GM12878 (cell line): ENCODE measurements around the gene OR52A1. TPM values are rescaled to one million over a fixed set of nuclear protein-coding genes. Genes with fewer than 3 reads are reported as not detected.

Experiments used
- ATAC-seq: fragments of 200-7000 bp; cut with Tn5 transposase; 3 replicates; pipeline ENCODE4 v1.9.1; 2020; ENCODE audit warnings: mild to moderate bottlenecking, moderate library complexity
- BruUV-seq: library from RNA; stranded (reverse); fragments of 400-500 nt; replicated peaks from 2 replicates; lab custom pipeline; 2021; lab: Mats Ljungman, UMichigan
- CTCF ChIA-PET: fragments of 300-600 bp; sonication (Branson Sonifier 250); formaldehyde crosslinking; extraction: SDS; loops from one replicate; lab custom pipeline; 2021; ENCODE audit warnings: inconsistent platforms; lab: Yijun Ruan, JAX
- POLR2A ChIA-PET: fragments of 350-600 bp; formaldehyde crosslinking; extraction: SDS; loops from one replicate; lab custom pipeline; 2021; ENCODE audit warnings: inconsistent platforms; lab: Charles Lee
- RAD21 ChIA-PET: fragments of 300-600 bp; sonication (Branson Sonifier 250); formaldehyde crosslinking; loops from one replicate; lab custom pipeline; 2023; ENCODE audit warnings: antibody characterized with exemption; ENCODE audit not compliant: unreplicated experiment; lab: Charles Lee
- SMC1A ChIA-PET: fragments of 300-600 bp; sonication (Branson Sonifier 250); formaldehyde crosslinking; loops from one replicate; lab custom pipeline; 2023; ENCODE audit not compliant: unreplicated experiment, uncharacterized antibody; lab: Charles Lee
- DNase-seq: peaks from one replicate; pipeline ENCODE4 v3.0.0-alpha.2; 2011; ENCODE audit warnings: low read depth, low spot score
- FAIRE-seq: peaks from 3 replicates; lab custom pipeline; 2011; peaks lifted over from hg19 to GRCh38; lab: Jason Lieb, UNC
- H2AFZ ChIP-seq: 2 replicates; pipeline ENCODE4 v1.6.0; 2011; ENCODE audit warnings: low read depth, low read length, control low read depth; ENCODE audit not compliant: control insufficient read depth
- H3K27ac ChIP-seq: 2 replicates; pipeline ENCODE4 v1.5.1; 2011; ENCODE audit warnings: control low read depth; ENCODE audit not compliant: control insufficient read depth, insufficient read depth
- H3K27me3 ChIP-seq, 2 experiments: replicated peaks in 1 of 2; 2 replicates each; pipeline versions ENCODE4 v1.6.0 to v1.6.1; 2011; ENCODE audit warnings: low read length in 1 of 2; ENCODE audit not compliant: control insufficient read depth in 2 of 2, insufficient read depth in 2 of 2
- H3K36me3 ChIP-seq, 2 experiments: 2 replicates each; pipeline ENCODE4 v1.5.1; 2011; ENCODE audit warnings: low read length in 1 of 2; ENCODE audit not compliant: control insufficient read depth in 2 of 2, insufficient read depth in 2 of 2
- H3K4me1 ChIP-seq: 2 replicates; pipeline ENCODE4 v1.6.1; 2011; ENCODE audit warnings: mild to moderate bottlenecking, low read length, moderate library complexity, mixed read lengths; ENCODE audit not compliant: control insufficient read depth, insufficient read depth
- H3K4me2 ChIP-seq: 2 replicates; pipeline ENCODE4 v1.6.0; 2011; ENCODE audit warnings: control low read depth; ENCODE audit not compliant: control insufficient read depth, insufficient read depth
- H3K4me3 ChIP-seq: fragments of 200-600 bp; sonication (generic); 2 replicates; pipeline ENCODE4 v1.5.1; 2016
- H3K79me2 ChIP-seq: 2 replicates; pipeline ENCODE4 v1.6.0; 2011; ENCODE audit warnings: low read length; ENCODE audit not compliant: control insufficient read depth, insufficient read depth
- H3K9ac ChIP-seq: 2 replicates; pipeline ENCODE4 v1.8.0; 2011; ENCODE audit warnings: low read length, control low read depth, mixed read lengths; ENCODE audit not compliant: control insufficient read depth, insufficient read depth
- H3K9me3 ChIP-seq: replicated peaks from 3 replicates; pipeline ENCODE4 v1.5.1; 2011; ENCODE audit warnings: mild to moderate bottlenecking, low read length; ENCODE audit not compliant: control insufficient read depth, insufficient read depth
- H4K20me1 ChIP-seq: 2 replicates; pipeline ENCODE4 v1.6.0; 2011; ENCODE audit not compliant: control insufficient read depth, insufficient read depth
- ASH2L ChIP-seq: fragments of 300-600, 200-600 bp; sonication (generic); IDR thresholded peaks from 2 replicates; pipeline ENCODE4 v1.6.1; 2017; ENCODE audit warnings: low read depth, mild to moderate bottlenecking, borderline replicate concordance
- CBFB ChIP-seq: IDR thresholded peaks from 2 replicates; pipeline ENCODE4 v1.6.1; 2016; ENCODE audit warnings: antibody characterized with exemption, low read depth
- CHD1 ChIP-seq: IDR thresholded peaks from 2 replicates; pipeline ENCODE4 v1.6.1; 2012; ENCODE audit warnings: low read depth, low read length, improper control_type of control experiment
- EED ChIP-seq: sonication (generic); IDR thresholded peaks from 2 replicates; pipeline ENCODE4 v1.6.1; 2016; ENCODE audit warnings: antibody characterized with exemption, low read depth
- FOXM1 ChIP-seq: IDR thresholded peaks from 2 replicates; pipeline ENCODE4 v1.6.1; 2012; ENCODE audit warnings: low read depth, mild to moderate bottlenecking, inconsistent platforms, low read length, moderate library complexity
- GATAD2B ChIP-seq: fragments of 450-650 bp; conservative IDR thresholded peaks from 2 replicates; pipeline ENCODE4 v1.6.1; 2017; ENCODE audit warnings: low read depth, mild to moderate bottlenecking, moderate library complexity
- JUNB ChIP-seq: IDR thresholded peaks from 2 replicates; pipeline ENCODE4 v1.6.1; 2016; ENCODE audit warnings: antibody characterized with exemption, mild to moderate bottlenecking
- MTA3 ChIP-seq: IDR thresholded peaks from 2 replicates; pipeline ENCODE4 v1.6.1; 2012; ENCODE audit warnings: low read length, inconsistent platforms, borderline replicate concordance
- POU2F2 ChIP-seq: IDR thresholded peaks from 3 replicates; pipeline ENCODE4 v1.6.1; 2011; ENCODE audit warnings: low read depth, mild to moderate bottlenecking, low read length, borderline replicate concordance
- RUNX3 ChIP-seq: IDR thresholded peaks from 2 replicates; pipeline ENCODE4 v1.6.1; 2012; ENCODE audit warnings: low read length, inconsistent platforms
- STAT3 ChIP-seq: IDR thresholded peaks from 2 replicates; pipeline ENCODE4 v1.6.1; 2011; ENCODE audit warnings: low read depth, low read length, improper control_type of control experiment
- TCF7 ChIP-seq: IDR thresholded peaks from 2 replicates; pipeline ENCODE4 v1.6.1; 2014; ENCODE audit warnings: antibody characterized with exemption, borderline replicate concordance
- WGBS: methylation state at CpG from one replicate; pipeline ENCODE4 v1.1.6; 2016; ENCODE audit warnings: low lambda C conversion rate; ENCODE audit not compliant: insufficient replicate concordance, insufficient coverage; ENCODE audit errors: missing lambda C conversion rate; 5-methylcytosine and 5-hydroxymethylcytosine counted together
- in situ Hi-C: fragments of 300-500 bp; cut with MboI; formaldehyde crosslinking; loops from 9 replicates; pipeline ENCODE4 v1.14.3; 2018; ENCODE audit warnings: mixed read lengths
- intact Hi-C: fragments of 100-400 bp; cut with micrococcal nuclease; formaldehyde crosslinking; loops from one replicate; pipeline ENCODE4 v1.14.2; 2022; ENCODE audit not compliant: unreplicated experiment
- polyA plus RNA-seq, 11 experiments: library from polyadenylated mRNA; depleted of rRNA in 4 of 11; unstranded in 6 of 11; stranded (reverse) in 5 of 11; fragments of >200 nt; fragmentation: Nextera tagmentation in 4 of 11; fragmentation: Illumina TruSeq in 1 of 11; extraction: Ambion mirVana in 4 of 11; extraction: Trizol in 1 of 11; gene quantifications; 1 replicate in 1 of 11; 2 replicates in 10 of 11; pipeline versions ENCODE4 v1.2.1 to v1.2.3, GENCODE V29; 2011 to 2016; ENCODE audit warnings: inconsistent platforms in 2 of 11, missing spikeins in 2 of 11, low read depth in 1 of 11
- total RNA-seq, 4 experiments: library from RNA; depleted of rRNA in 3 of 4; stranded (reverse); fragments of >200 nt in 3 of 4; fragmentation: Illumina TruSeq in 1 of 4; extraction: Trizol in 1 of 4; gene quantifications; 2 replicates each; pipeline versions ENCODE4 v1.2.1 to v1.2.3, GENCODE V29; 2013 to 2021
- TF ChIP-seq, protein P1 (sequence below): fragments of 450-650 bp; IDR thresholded peaks from 2 replicates; pipeline ENCODE4 v1.6.1; 2017; ENCODE audit warnings: mild to moderate bottlenecking, moderate library complexity

The OR52A1 gene
- total and polyA plus RNA-seq, 10 of the 15 experiments (the other 5 are each of a cell fraction or from before 2014, with no cell fraction given): not detected

- RAD21 ChIA-PET: no interaction called here
- Histone ChIP-seq H3K27ac (no peak overlapping the region), H3K79me2 (no peaks in the 10 kb centered on the region), H3K27me3 (no peaks in the 10 kb centered on the region), H3K4me1 (no peaks in the 10 kb centered on the region), H3K4me3 (no peak overlapping the region), H3K9me3 (no peaks in the 10 kb centered on the region), H3K36me3 (no peaks in the 10 kb centered on the region), H2AFZ (no peak overlapping the region), H3K4me2 (no peak overlapping the region), H4K20me1 (no peaks in the 10 kb centered on the region), H3K9ac (no peak overlapping the region)
- POLR2A ChIA-PET: no interaction called here
- SMC1A ChIA-PET: no interaction called here
- no TSS peak for BruUV-seq
- CTCF ChIA-PET: interaction anchor here (0.6 to 1.3 kb wide), 2 partner anchors 9 to 67 kb away, joined by 3 to 5 read pairs; no protein-coding TSS in a partner anchor
- intact Hi-C loops (no loop called here), in situ Hi-C loops (no loop called here)
- ATAC-seq (no peak), DNase-seq (no peak), FAIRE-seq (no peak)
- no peak for TF ChIP-seq EED
- no peak for TF ChIP-seq STAT3
- no peak for TF ChIP-seq POU2F2
- no peak for TF ChIP-seq FOXM1
- no peak for TF ChIP-seq CHD1
- no peak for TF ChIP-seq GATAD2B
- TF ChIP-seq, protein P1, sequence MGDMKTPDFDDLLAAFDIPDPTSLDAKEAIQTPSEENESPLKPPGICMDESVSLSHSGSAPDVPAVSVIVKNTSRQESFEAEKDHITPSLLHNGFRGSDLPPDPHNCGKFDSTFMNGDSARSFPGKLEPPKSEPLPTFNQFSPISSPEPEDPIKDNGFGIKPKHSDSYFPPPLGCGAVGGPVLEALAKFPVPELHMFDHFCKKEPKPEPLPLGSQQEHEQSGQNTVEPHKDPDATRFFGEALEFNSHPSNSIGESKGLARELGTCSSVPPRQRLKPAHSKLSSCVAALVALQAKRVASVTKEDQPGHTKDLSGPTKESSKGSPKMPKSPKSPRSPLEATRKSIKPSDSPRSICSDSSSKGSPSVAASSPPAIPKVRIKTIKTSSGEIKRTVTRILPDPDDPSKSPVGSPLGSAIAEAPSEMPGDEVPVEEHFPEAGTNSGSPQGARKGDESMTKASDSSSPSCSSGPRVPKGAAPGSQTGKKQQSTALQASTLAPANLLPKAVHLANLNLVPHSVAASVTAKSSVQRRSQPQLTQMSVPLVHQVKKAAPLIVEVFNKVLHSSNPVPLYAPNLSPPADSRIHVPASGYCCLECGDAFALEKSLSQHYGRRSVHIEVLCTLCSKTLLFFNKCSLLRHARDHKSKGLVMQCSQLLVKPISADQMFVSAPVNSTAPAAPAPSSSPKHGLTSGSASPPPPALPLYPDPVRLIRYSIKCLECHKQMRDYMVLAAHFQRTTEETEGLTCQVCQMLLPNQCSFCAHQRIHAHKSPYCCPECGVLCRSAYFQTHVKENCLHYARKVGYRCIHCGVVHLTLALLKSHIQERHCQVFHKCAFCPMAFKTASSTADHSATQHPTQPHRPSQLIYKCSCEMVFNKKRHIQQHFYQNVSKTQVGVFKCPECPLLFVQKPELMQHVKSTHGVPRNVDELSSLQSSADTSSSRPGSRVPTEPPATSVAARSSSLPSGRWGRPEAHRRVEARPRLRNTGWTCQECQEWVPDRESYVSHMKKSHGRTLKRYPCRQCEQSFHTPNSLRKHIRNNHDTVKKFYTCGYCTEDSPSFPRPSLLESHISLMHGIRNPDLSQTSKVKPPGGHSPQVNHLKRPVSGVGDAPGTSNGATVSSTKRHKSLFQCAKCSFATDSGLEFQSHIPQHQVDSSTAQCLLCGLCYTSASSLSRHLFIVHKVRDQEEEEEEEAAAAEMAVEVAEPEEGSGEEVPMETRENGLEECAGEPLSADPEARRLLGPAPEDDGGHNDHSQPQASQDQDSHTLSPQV: no peak
- no peak for TF ChIP-seq JUNB
- TF ChIP-seq ASH2L: no peak
- TF ChIP-seq TCF7: no peak
- no peak for TF ChIP-seq RUNX3
- no peak for TF ChIP-seq CBFB
- TF ChIP-seq MTA3: no peak
- 0% methylated on average over 3 of the region's 3 CpGs for WGBS
These were observed 39.2 kb downstream of the OR52A1 start for GRCh38 chr11:5115339-5115738.
